Measurements from ENCODE around the gene SMAD7. TPM values are rescaled to one million over a fixed set of nuclear protein-coding genes. Genes with fewer than 3 reads are reported as not detected.
A peak's percentile ranks its signal among the peaks of the same experiment; 100 is the strongest.

SMAD7 gene
- total RNA-seq, 1 donor from 2014 or later: 61.2 TPM

GRCh38 chr18:48905513-48905912 is 45.3 kb downstream of the SMAD7 start:
- Mint-ChIP-seq H3K4me1 (ENCODE audit: low read depth) (peaks cover 43% of the 10 kb centered on the region), H3K36me3 (ENCODE audit: low read depth) (peaks cover 6% of the 10 kb centered on the region), H3K9me3 (ENCODE audit: low read depth) (peaks cover 16% of the 10 kb centered on the region), H3K27ac (ENCODE audit: unreplicated experiment) (no peak overlapping the region), H3K4me3 (ENCODE audit: unreplicated experiment) (no peak overlapping the region), H3K27me3 (ENCODE audit: low read depth) (no peaks in the 10 kb centered on the region)
- no peak for TF ChIP-seq CTCF (IDR thresholded peaks at IDR 0.05)
- no peak for DNase-seq (ENCODE audit: low spot score)

GRCh38 chr18:48904847-48905394 is 45.8 kb downstream of the SMAD7 start:
- peak; percentile 0 for DNase-seq (ENCODE audit: low spot score)
- Mint-ChIP-seq H3K27ac (ENCODE audit: unreplicated experiment) (no peak overlapping the region), H3K27me3 (ENCODE audit: low read depth) (no peaks in the 10 kb centered on the region), H3K4me3 (ENCODE audit: unreplicated experiment) (no peak overlapping the region), H3K36me3 (ENCODE audit: low read depth) (peaks cover 6% of the 10 kb centered on the region), H3K4me1 (ENCODE audit: low read depth) (peaks cover 46% of the 10 kb centered on the region), H3K9me3 (ENCODE audit: low read depth) (peaks cover 17% of the 10 kb centered on the region)
- no peak for TF ChIP-seq CTCF (IDR thresholded peaks at IDR 0.05)

- DNase-seq (ENCODE audit: low spot score): peak; percentile 5
- H3K27ac Mint-ChIP-seq (ENCODE audit: unreplicated experiment): peak overlapping the region; percentile 99
Measured at GRCh38 chr18:48904091-48904490, 46.7 kb downstream of the SMAD7 start.

GRCh38 chr18:48902856-48903601 is 47.7 kb downstream of the SMAD7 start:
- TF ChIP-seq CTCF (IDR thresholded peaks at IDR 0.05): no peak
- Mint-ChIP-seq H3K27ac (ENCODE audit: unreplicated experiment) (peak overlapping the region; percentile 99), H3K36me3 (ENCODE audit: low read depth) (peaks cover 8% of the 10 kb centered on the region), H3K4me3 (ENCODE audit: unreplicated experiment) (no peak overlapping the region), H3K4me1 (ENCODE audit: low read depth) (peaks cover 48% of the 10 kb centered on the region), H3K27me3 (ENCODE audit: low read depth) (no peaks in the 10 kb centered on the region), H3K9me3 (ENCODE audit: low read depth) (peaks cover 23% of the 10 kb centered on the region)
- DNase-seq (ENCODE audit: low spot score): peak; percentile 78

More at GRCh38 chr18:48904091-48904490, 46.7 kb downstream of the SMAD7 start:
- no peak for TF ChIP-seq CTCF (IDR thresholded peaks at IDR 0.05)
- Mint-ChIP-seq H3K27me3 (ENCODE audit: low read depth) (no peaks in the 10 kb centered on the region), H3K9me3 (ENCODE audit: low read depth) (peaks cover 23% of the 10 kb centered on the region), H3K36me3 (ENCODE audit: low read depth) (peaks cover 8% of the 10 kb centered on the region), H3K4me1 (ENCODE audit: low read depth) (peaks cover 48% of the 10 kb centered on the region), H3K4me3 (ENCODE audit: unreplicated experiment) (no peak overlapping the region)

GRCh38 chr18:48902023-48902855 is 48.5 kb downstream of the SMAD7 start:
- Mint-ChIP-seq H3K27ac (ENCODE audit: unreplicated experiment) (peak overlapping the region; percentile 99), H3K4me3 (ENCODE audit: unreplicated experiment) (peak overlapping the region; percentile 52)
- no peak for TF ChIP-seq CTCF (IDR thresholded peaks at IDR 0.05)

More at GRCh38 chr18:48902023-48902855, 48.5 kb downstream of the SMAD7 start:
- Mint-ChIP-seq H3K36me3 (ENCODE audit: low read depth) (peaks cover 8% of the 10 kb centered on the region), H3K27me3 (ENCODE audit: low read depth) (no peaks in the 10 kb centered on the region), H3K9me3 (ENCODE audit: low read depth) (peaks cover 23% of the 10 kb centered on the region), H3K4me1 (ENCODE audit: low read depth) (peaks cover 49% of the 10 kb centered on the region)
- peak; percentile 99 for DNase-seq (ENCODE audit: low spot score)

All from chondrocyte (in vitro differentiated cells).